HG02943 (cell line): ENCODE measurements around the gene C6orf132.

Source experiments
- ATAC-seq: cut with Tn5 transposase; IDR thresholded peaks from one replicate; pipeline ENCODE4 v1.9.1; 2021; ENCODE audit warnings: mild to moderate bottlenecking, low read depth, moderate library complexity; ENCODE audit not compliant: unreplicated experiment

Gene C6orf132

GRCh38 chr6:42106112-42107023, 36.1 kb downstream of the C6orf132 start:
- no peak for ATAC-seq

DNA sequence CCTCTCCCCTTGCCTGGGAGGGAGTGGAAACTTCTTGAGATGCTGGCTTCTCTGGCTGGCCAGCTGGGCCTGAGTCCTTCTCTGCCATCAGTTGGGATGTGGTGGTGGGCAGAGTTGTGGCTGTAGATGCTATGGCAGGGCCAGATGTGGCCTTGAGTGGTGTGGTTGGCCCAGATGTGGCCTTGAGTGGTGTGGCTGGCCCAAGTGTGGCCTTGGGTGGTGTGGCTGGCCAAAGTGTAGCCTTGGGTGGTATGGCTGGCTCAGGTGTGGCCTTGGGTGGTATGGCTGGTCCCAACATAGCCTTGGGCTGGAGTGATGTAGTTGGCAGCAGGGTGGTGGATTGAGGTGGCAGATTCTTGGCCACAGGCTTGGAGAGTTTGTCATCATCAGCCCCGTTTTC, 36.7 kb downstream of the C6orf132 start:
- no peak for ATAC-seq

DNA sequence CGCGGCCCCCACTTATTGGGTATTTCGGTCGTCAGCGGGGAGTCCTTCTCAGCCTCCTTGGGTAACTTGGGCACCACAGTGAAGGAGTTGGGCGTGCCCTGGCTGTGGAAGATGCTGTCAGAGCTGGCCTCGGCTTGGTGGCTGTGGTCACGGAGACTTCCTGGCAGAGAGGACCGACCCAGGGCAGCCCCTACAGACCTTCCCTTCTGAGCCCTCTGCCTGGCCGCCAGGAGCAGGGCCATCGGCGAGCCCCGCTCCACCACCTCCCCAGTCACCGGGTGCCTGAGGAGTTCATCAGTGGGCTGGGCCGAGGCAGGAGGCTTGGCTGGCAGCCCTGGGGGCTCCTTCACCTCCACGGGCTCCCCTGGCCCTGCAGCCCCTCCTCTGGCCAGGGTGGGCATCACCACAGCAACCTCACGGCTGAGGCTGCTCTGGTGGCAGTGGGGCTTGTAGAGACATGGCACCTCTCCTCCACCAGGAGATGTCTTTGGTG, 37.2 kb downstream of the C6orf132 start:
- ATAC-seq = no peak

GRCh38 chr6:42104804-42105125, 37.7 kb downstream of the C6orf132 start:
- no peak for ATAC-seq

DNA sequence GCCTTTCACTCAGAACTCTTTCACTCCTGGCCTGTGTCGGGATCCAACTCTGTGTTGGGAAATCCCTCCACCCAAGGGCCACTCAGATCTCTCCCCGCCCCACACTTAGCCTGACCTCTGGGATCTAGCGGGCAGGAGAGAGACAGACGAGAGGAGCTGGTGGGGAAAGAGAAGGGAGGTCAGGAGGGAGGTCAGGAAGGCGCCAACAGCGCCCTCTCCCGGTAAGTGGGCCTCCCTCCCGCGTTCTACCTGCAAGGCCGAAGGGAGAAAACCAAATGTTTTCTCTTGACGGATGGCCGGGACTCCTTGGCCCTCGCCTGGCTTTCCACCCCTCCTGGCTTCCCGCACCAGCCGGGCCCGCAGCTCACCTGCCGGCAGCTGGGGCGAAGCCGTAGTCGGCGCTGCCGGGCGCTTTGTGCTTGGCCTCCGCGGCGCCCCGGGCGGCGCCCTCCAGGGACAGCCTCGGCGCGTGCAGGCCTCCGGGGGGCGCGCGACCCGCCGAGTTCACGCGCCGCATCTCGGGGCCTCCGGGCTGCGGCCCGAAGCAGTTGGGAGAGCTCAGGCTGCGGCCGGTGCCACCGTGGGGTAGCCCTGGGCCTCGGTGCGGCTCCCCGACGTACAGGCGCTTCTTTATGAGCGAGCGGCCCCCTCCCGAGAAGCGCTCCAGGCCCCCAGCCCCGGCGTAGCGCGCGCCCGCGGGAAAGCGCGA, 38.2 kb downstream of the C6orf132 start:
- no peak for ATAC-seq

DNA sequence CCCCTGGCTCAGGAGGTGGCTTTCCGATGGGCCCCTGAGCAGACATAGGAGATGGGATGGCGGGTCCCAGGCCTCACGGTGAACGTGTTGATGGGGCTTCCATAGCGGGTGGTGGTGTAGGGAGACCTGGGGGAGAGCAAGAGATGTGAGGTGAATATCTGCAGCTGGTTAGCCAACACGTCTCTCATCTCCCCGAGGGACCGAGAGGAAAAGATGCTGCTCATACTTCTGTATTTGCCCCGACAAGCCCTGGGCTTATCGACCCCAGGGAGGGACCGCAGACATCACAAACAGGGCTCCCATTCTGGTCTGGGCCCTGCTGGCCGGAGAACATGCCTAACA, 38.7 kb downstream of the C6orf132 start:
- no peak for ATAC-seq

DNA sequence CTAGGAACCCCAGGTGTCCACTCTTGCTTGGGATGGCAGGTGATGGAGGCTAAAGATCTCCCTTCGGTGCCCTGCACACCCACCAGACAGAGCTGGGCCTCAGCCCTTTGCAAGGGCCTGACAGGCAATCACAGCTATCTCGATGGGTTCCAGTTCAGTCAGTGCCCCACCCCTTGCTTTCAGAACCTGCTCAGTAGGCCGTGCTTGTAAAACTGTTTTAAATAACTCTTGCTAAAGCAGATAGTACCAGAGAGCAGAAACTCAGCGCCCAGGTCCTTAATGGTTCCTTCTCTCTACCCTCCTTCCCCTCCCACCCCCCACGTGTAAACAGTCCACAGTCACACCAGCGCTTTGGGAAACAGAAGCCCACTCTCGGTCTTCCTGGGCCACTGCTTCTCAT, 39.2 kb downstream of the C6orf132 start:
- no peak for ATAC-seq

DNA sequence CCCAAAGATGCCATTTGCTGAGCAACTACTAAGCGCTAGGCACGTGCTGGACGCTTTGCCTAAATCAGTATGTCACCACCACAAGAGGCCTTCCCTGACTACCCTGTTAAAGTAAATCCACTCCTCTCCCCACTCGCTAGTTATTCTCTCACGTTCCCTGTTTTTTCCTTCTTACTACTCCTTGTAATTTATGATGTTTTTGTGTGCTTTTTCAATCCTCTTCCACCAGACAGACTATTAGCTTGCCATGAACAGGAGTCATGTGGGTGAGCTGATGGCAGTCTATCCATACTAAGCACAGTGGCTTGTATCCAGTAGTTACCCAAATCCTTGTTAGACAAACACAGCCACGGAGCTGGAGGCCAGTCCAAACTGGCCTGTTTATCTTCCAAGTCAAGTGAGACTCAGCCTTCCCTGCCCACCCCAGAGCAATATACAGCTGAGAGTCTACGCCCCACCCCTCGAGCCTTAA, 41.2 kb downstream of the C6orf132 start:
- no peak for ATAC-seq

- no peak for ATAC-seq
Measured at GRCh38 chr6:42100029-42100901, 42.2 kb downstream of the C6orf132 start.

DNA sequence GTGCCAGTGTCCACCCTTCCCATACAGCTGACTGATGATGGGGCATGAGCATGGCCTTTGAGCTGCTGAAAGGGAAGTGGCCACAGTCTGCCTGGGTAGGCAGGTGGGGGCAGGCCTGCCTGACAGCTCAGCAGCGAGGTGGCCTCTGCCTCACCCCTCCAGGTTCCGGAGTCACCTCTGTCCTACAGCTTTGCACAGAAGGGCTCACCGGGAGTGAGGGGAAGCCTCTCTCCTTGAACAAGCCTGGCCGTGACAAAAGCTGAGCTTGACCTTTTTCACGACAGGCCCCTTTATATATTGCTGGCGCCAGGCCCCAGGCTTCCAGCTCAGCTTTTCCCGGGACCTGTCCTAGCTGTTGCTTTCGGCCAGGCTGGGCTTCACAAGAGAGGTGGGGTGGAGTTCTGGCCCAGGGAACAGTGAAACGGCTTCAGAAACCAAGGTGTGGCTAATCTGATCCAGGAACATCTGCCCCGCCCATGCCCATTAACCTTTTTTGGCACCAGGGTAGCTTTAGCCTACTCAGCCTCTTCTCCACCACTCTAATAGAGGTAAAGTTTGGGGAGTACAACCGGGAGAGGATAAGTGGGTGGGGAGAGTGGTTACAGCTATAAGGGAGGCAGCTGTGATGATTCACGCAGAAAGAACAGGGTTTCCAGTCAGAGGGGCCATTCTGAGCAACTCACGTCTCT, 42.9 kb downstream of the C6orf132 start:
- no peak for ATAC-seq

GRCh38 chr6:42095776-42096541, 46.5 kb downstream of the C6orf132 start:
- ATAC-seq = no peak

GRCh38 chr6:42095094-42095493, 47.3 kb downstream of the C6orf132 start:
- no peak for ATAC-seq

- no peak for ATAC-seq
Measured at GRCh38 chr6:42093582-42094329, 48.7 kb downstream of the C6orf132 start.

- no peak for ATAC-seq
Measured at GRCh38 chr6:42091718-42092023, 50.7 kb downstream of the C6orf132 start.

DNA sequence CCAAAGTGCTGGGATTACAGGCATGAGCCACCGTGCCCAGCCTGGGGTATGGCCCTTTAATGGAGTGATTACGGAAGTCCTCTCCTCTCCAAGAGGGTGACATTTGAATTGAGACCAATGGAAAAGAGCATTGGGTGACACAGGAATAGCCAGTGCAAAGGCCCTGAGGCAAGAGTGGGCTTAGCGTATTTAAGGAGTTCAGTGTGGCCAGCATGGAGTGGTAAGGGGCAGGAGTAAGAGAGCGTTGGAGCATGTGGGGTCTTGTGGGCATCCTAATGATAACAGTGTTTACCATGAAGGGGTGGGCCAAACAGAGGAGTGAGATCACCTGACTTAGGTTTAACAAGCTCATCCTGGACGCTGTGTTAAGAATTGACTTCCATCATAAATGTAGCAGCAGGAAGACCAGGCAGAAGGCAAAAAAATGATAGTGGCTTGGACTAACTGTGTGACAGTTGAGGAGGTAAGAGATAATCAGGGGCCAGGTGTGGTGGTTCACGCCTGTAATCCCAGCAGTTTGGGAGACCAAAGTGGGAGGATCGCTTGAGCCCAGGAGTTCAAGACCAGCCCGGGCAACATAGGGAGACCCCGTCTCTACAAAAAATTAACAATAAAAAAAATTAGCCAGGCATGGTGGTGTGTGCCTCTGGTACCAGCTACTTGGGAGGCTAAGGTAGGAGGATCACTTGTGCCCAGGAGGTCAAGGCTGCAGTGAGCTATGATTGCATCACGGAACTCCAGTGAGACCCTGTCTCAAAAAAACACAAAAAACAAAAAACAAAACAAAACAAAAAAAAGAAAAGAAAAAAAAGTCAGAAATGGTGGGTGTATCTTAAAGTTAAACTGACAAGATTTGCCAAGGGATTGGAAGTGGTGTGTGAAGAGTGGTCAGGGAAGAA, 51.4 kb downstream of the C6orf132 start:
- no peak for ATAC-seq

DNA sequence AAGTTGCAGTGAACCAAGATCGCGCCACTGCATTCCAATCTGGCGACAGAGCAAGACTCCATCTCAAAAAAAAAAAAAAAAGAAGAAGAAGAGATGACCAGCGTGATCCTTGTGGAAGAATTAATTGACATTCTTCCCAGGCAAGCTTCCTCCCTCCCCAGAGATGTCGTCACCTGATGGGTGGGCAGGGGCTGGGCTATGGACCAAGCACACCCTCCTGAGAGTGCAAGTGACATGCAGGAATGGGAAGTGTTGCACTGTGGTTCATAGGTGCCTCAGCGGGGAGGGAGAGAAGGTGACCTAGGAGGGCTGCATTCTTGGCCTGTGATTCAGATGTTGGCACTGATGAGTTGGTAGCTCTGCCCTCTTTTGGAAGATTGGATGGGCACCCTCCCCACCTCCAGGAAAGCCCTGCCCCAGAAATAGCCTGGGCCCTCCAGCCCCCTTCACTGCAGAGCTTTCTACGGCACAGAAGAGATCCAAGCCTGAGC, 54.3 kb downstream of the C6orf132 start:
- no peak for ATAC-seq

DNA sequence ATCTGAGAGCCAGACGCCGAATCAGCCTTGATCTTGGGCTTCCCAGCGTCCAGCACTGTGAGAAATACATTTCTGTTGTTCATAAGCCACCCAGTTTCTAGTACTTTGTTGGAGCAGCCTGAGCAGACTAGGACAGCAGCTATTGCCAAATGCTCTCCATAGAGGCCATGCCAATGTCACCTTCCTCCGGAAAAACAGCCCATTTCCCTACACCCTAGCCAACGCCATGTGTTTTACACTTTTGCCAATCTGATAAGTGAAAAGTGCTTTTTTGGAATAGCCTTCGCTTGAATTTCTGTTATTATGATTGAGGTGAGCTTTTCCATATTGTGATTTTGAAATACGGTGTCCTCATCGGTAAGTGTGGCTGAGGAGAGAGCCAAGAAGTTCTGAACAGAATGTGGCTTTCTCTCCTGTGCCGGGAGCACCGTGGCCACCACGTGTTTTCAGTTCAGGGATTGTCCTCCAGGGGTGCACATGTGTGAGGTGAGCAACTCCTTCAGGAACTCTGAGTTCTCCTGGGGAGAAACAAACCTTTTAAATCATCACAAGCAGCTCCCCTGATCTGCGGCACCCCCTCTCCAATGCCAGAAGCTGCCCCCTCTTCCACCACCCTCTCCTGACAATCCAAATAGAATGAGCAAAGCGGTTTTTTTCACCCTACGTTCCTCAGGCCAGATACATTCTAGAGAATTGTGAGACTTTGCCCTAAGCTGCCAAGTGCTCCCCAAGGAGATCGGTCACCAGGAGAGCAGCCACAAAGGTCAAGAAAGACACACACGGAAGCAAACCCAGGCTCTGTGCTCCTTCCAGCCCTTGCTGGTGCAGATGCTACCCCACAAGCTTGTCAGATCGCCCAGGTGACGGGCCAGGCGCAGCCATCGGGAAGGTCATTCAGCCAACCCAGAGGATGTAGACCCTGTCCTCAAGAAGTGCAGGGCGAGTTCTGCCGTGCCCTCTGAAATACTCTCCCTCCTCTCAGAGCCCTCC, 56.1 kb downstream of the C6orf132 start:
- no peak for ATAC-seq
